Measurements from ENCODE around the gene CACNA2D1.

DNA sequence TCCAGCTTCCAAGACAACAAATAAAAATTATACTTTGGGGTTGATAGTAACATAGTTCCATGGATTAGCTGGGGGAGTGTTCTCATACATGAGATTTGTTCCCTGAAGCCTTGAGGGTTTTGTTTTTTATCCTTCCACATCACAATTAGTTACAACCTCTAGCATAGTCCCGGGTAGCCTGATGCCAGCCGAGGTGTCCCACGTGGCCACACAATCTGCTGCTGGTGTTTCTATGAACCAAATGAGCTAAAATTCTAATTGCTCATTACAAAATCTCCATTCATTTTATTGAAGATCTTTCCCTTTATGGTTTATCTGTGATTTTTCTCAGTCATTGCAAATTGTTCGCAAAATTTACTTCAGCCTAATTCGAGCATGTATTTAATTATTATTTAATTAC lies 84.7 kb downstream of the CACNA2D1 start:
- TF ChIP-seq SRF (CRISPR knock-in tag; IDR thresholded peaks at IDR 0.05) (no peak), LARP7 (IDR thresholded peaks at IDR 0.05) (no peak), GATA2 (CRISPR knock-in tag; IDR thresholded peaks at IDR 0.05) (no peak), ETV6 (IDR thresholded peaks at IDR 0.05; ENCODE audit: borderline replicate concordance in 1 of 2, low read depth in 2 of 2, low read length in 1 of 2) (no peak), ETV6 (CRISPR knock-in tag; IDR thresholded peaks at IDR 0.05; ENCODE audit: borderline replicate concordance) (no peak), HMG20B (CRISPR knock-in tag; IDR thresholded peaks at IDR 0.05) (no peak), ZNF184 (CRISPR knock-in tag; IDR thresholded peaks at IDR 0.05) (no peak)

Data from K562 (cell line).